Mesodermal cell (in vitro differentiated cells): ENCODE results near the gene PBX1.
"Not testable (repeated sequence)": the region's sequence is repeated elsewhere in the genome, so short reads cannot be mapped to it uniquely, and the experiment has no call there.

ENCODE experiments used
- H3K27ac ChIP-seq: 2 replicates; pipeline ENCODE4 v1.7.0; 2013; ENCODE audit warnings: mild to moderate bottlenecking, low read depth, low read length, moderate library complexity; ENCODE audit not compliant: severe bottlenecking
- H3K36me3 ChIP-seq: 2 replicates; pipeline ENCODE4 v1.7.1; 2013; ENCODE audit warnings: mild to moderate bottlenecking, low read length, moderate library complexity; ENCODE audit not compliant: control insufficient read depth, insufficient read depth
- H3K4me1 ChIP-seq: one replicate; pipeline ENCODE4 v1.7.1; 2013; ENCODE audit warnings: mild to moderate bottlenecking, low read length; ENCODE audit not compliant: insufficient read depth, control insufficient read depth, poor library complexity, severe bottlenecking
- H3K4me3 ChIP-seq: 2 replicates; pipeline ENCODE4 v1.7.0; 2013; ENCODE audit warnings: low read length, control low read depth, mild to moderate bottlenecking; ENCODE audit not compliant: insufficient read depth, poor library complexity, severe bottlenecking; ENCODE audit errors: extremely low read depth
- H3K9me3 ChIP-seq: 2 replicates; pipeline ENCODE4 v1.7.1; 2013; ENCODE audit warnings: mild to moderate bottlenecking, low read length, moderate library complexity; ENCODE audit not compliant: control insufficient read depth
- WGBS, 2 experiments: methylation state at CpG; one replicate each; pipeline ENCODE4 v1.1.5; 2013; ENCODE audit warnings: missing lambda C conversion rate in 2 of 2; ENCODE audit not compliant: insufficient coverage in 2 of 2; 5-methylcytosine and 5-hydroxymethylcytosine counted together

The PBX1 gene

GRCh38 chr1:164590592-164590991, 31.6 kb downstream of the PBX1 start:
- WGBS, 2 experiments = 70 to 100% methylated on average over 1 to 2 of the region's 5 CpGs
- Histone ChIP-seq H3K4me1 (peaks cover 47% of the 10 kb centered on the region), H3K27ac (peak overlapping the region; percentile 3), H3K36me3 (peaks cover 26% of the 10 kb centered on the region), H3K4me3 (no peak overlapping the region), H3K9me3 (no peaks in the 10 kb centered on the region)

- Histone ChIP-seq H3K36me3 (peaks cover 15% of the 10 kb centered on the region), H3K9me3 (no peaks in the 10 kb centered on the region), H3K27ac (peak overlapping the region; percentile 89), H3K4me3 (no peak overlapping the region), H3K4me1 (peaks cover 47% of the 10 kb centered on the region)
- WGBS, 2 experiments = 29 to 40% methylated on average over 1 of the region's 1 CpG
Observed at GRCh38 chr1:164591858-164592257, 32.9 kb downstream of the PBX1 start.

- peaks cover 41% of the 10 kb centered on the region for H3K4me1 ChIP-seq
- H3K9me3 ChIP-seq = no peaks in the 10 kb centered on the region
- H3K4me3 ChIP-seq = no peak overlapping the region
- H3K36me3 ChIP-seq = peaks cover 22% of the 10 kb centered on the region
- WGBS, 2 experiments = 86 to 89% methylated on average over 5 of the region's 5 CpGs
- peak overlapping the region; percentile 89 for H3K27ac ChIP-seq
Observed at GRCh38 chr1:164592634-164593033, 33.6 kb downstream of the PBX1 start.

- 94 to 96% methylated on average over 3 of the region's 4 CpGs for WGBS, 2 experiments
- peaks cover 22% of the 10 kb centered on the region for H3K36me3 ChIP-seq
- H3K4me3 ChIP-seq = no peak overlapping the region
- no peak overlapping the region for H3K27ac ChIP-seq
- peaks cover 17% of the 10 kb centered on the region for H3K4me1 ChIP-seq
- H3K9me3 ChIP-seq = no peaks in the 10 kb centered on the region
Observed at GRCh38 chr1:164595212-164595611, 36.2 kb downstream of the PBX1 start.

- WGBS, 2 experiments = 86 to 100% methylated on average over 1 of the region's 1 CpG
Observed at GRCh38 chr1:164596172-164596571, 37.2 kb downstream of the PBX1 start.

GRCh38 chr1:164598719-164599118, 39.7 kb downstream of the PBX1 start:
- 80 to 100% methylated on average over 1 of the region's 6 CpGs for WGBS, 2 experiments
- peaks cover 13% of the 10 kb centered on the region for H3K4me1 ChIP-seq

More at GRCh38 chr1:164596172-164596571, 37.2 kb downstream of the PBX1 start:
- Histone ChIP-seq H3K27ac (no peak overlapping the region), H3K4me3 (no peak overlapping the region), H3K4me1 (peaks cover 15% of the 10 kb centered on the region), H3K36me3 (peaks cover 22% of the 10 kb centered on the region), H3K9me3 (no peaks in the 10 kb centered on the region)

GRCh38 chr1:164599272-164599671, 40.3 kb downstream of the PBX1 start:
- Histone ChIP-seq H3K9me3 (no peaks in the 10 kb centered on the region), H3K4me1 (peaks cover 13% of the 10 kb centered on the region), H3K36me3 (peaks cover 13% of the 10 kb centered on the region), H3K4me3 (no peak overlapping the region), H3K27ac (no peak overlapping the region)
- WGBS, 2 experiments = 60 to 80% methylated on average over 1 of the region's 5 CpGs

More at GRCh38 chr1:164598719-164599118, 39.7 kb downstream of the PBX1 start:
- Histone ChIP-seq H3K27ac (no peak overlapping the region), H3K4me3 (no peak overlapping the region), H3K9me3 (no peaks in the 10 kb centered on the region), H3K36me3 (peaks cover 16% of the 10 kb centered on the region)

- Histone ChIP-seq H3K36me3 (peaks cover 10% of the 10 kb centered on the region), H3K9me3 (no peaks in the 10 kb centered on the region), H3K27ac (peak overlapping the region; percentile 36), H3K4me1 (peaks cover 13% of the 10 kb centered on the region), H3K4me3 (no peak overlapping the region)
- 60% methylated on average over 1 of the region's 5 CpGs; no CpG with 5 or more reads in 1 of the 2 experiments for WGBS, 2 experiments
Observed at GRCh38 chr1:164601399-164602100, 42.6 kb downstream of the PBX1 start.

- peak overlapping the region; percentile 36 for H3K27ac ChIP-seq
- no peak overlapping the region for H3K4me3 ChIP-seq
- peaks cover 13% of the 10 kb centered on the region for H3K4me1 ChIP-seq
- peaks cover 7% of the 10 kb centered on the region for H3K36me3 ChIP-seq
- no CpG with 5 or more reads among the region's 4 CpGs for WGBS, 2 experiments
- no peaks in the 10 kb centered on the region for H3K9me3 ChIP-seq
Observed at GRCh38 chr1:164602101-164602422, 43.1 kb downstream of the PBX1 start.

GRCh38 chr1:164602480-164603093, 43.6 kb downstream of the PBX1 start:
- H3K36me3 ChIP-seq = peaks cover 2% of the 10 kb centered on the region
- peak overlapping the region; percentile 25 for H3K27ac ChIP-seq
- peaks cover 13% of the 10 kb centered on the region for H3K4me1 ChIP-seq
- no peak overlapping the region for H3K4me3 ChIP-seq
- no peaks in the 10 kb centered on the region for H3K9me3 ChIP-seq
- WGBS, 2 experiments = 10 to 17% methylated on average over 4 to 9 of the region's 10 CpGs

GRCh38 chr1:164603805-164604204, 44.8 kb downstream of the PBX1 start:
- not testable (repeated sequence) for H3K27ac ChIP-seq, H3K9me3 ChIP-seq, H3K36me3 ChIP-seq, H3K4me3 ChIP-seq
- 94% methylated on average over 2 of the region's 4 CpGs; no CpG with 5 or more reads in 1 of the 2 experiments for WGBS, 2 experiments
- peaks cover 19% of the 10 kb centered on the region for H3K4me1 ChIP-seq
